ENCODE data around the gene SORCS1. TPM values are rescaled to one million over a fixed set of nuclear protein-coding genes. Genes with fewer than 3 reads are reported as not detected.

The SORCS1 gene
- total RNA-seq, 2 donors from 2014 or later, result not detected

- H3K36me3 Mint-ChIP-seq (ENCODE audit: low read depth), result no peaks in the 10 kb centered on the region
- no peak overlapping the region for H3K27ac Mint-ChIP-seq
- peaks cover 7% of the 10 kb centered on the region for H3K9me3 Mint-ChIP-seq
- H3K4me3 Mint-ChIP-seq, result no peak overlapping the region
- ATAC-seq (replicated peaks), result no peak
- H3K27me3 Mint-ChIP-seq, result no peaks in the 10 kb centered on the region
- no peaks in the 10 kb centered on the region for H3K4me1 Mint-ChIP-seq
Measured at GRCh38 chr10:106713846-106714245, 450.7 kb downstream of the SORCS1 start.

- Mint-ChIP-seq H3K27ac (no peak overlapping the region), H3K4me1 (no peaks in the 10 kb centered on the region), H3K36me3 (ENCODE audit: low read depth) (no peaks in the 10 kb centered on the region), H3K4me3 (no peak overlapping the region), H3K9me3 (peaks cover 6% of the 10 kb centered on the region), H3K27me3 (no peaks in the 10 kb centered on the region)
- no peak for ATAC-seq (replicated peaks)
Measured at GRCh38 chr10:106712988-106713387, 451.5 kb downstream of the SORCS1 start.

GRCh38 chr10:106711313-106711906, 453.1 kb downstream of the SORCS1 start:
- H3K27ac Mint-ChIP-seq, result no peak overlapping the region
- H3K4me3 Mint-ChIP-seq, result no peak overlapping the region
- H3K27me3 Mint-ChIP-seq, result no peaks in the 10 kb centered on the region
- no peaks in the 10 kb centered on the region for H3K36me3 Mint-ChIP-seq (ENCODE audit: low read depth)
- no peak for ATAC-seq (replicated peaks)
- peaks cover 3% of the 10 kb centered on the region for H3K9me3 Mint-ChIP-seq
- H3K4me1 Mint-ChIP-seq, result no peaks in the 10 kb centered on the region

GRCh38 chr10:106708506-106708905, 456.0 kb downstream of the SORCS1 start:
- Mint-ChIP-seq H3K36me3 (ENCODE audit: low read depth) (no peaks in the 10 kb centered on the region), H3K4me3 (no peak overlapping the region), H3K27ac (no peak overlapping the region), H3K9me3 (peaks cover 3% of the 10 kb centered on the region), H3K27me3 (no peaks in the 10 kb centered on the region), H3K4me1 (no peaks in the 10 kb centered on the region)
- ATAC-seq (replicated peaks), result no peak

DNA sequence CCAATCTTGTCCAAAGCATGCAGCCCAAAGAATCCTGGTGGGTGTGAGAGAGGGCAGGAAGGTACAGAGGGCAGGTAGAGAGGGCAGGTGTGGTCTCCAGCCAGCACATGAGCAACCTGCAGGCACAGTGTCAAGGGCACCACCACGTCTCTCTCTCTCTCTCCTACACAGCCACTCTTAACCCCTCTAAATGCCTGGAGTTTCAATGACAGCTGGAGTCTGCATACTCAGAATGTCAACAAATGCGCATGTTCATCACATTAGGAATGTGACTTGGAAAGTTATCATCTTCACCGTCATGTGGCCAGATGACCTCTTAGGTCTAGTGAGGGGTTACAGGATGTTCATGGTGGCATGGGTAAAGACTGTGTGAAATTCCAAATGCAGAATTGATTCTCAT, 456.8 kb downstream of the SORCS1 start:
- Mint-ChIP-seq H3K9me3 (peaks cover 3% of the 10 kb centered on the region), H3K27ac (no peak overlapping the region), H3K36me3 (ENCODE audit: low read depth) (no peaks in the 10 kb centered on the region), H3K4me3 (no peak overlapping the region), H3K27me3 (no peaks in the 10 kb centered on the region), H3K4me1 (no peaks in the 10 kb centered on the region)
- no peak for ATAC-seq (replicated peaks)

- no peak overlapping the region for H3K4me3 Mint-ChIP-seq
- no peaks in the 10 kb centered on the region for H3K36me3 Mint-ChIP-seq (ENCODE audit: low read depth)
- no peaks in the 10 kb centered on the region for H3K9me3 Mint-ChIP-seq
- H3K27ac Mint-ChIP-seq, result no peak overlapping the region
- H3K4me1 Mint-ChIP-seq, result no peaks in the 10 kb centered on the region
- ATAC-seq (replicated peaks), result no peak
- no peaks in the 10 kb centered on the region for H3K27me3 Mint-ChIP-seq
Measured at GRCh38 chr10:106706127-106706526, 458.4 kb downstream of the SORCS1 start.

GRCh38 chr10:106705681-106706100, 458.8 kb downstream of the SORCS1 start:
- Mint-ChIP-seq H3K4me1 (no peaks in the 10 kb centered on the region), H3K9me3 (no peaks in the 10 kb centered on the region), H3K4me3 (no peak overlapping the region), H3K27ac (no peak overlapping the region), H3K36me3 (ENCODE audit: low read depth) (no peaks in the 10 kb centered on the region), H3K27me3 (no peaks in the 10 kb centered on the region)
- no peak for ATAC-seq (replicated peaks)

DNA sequence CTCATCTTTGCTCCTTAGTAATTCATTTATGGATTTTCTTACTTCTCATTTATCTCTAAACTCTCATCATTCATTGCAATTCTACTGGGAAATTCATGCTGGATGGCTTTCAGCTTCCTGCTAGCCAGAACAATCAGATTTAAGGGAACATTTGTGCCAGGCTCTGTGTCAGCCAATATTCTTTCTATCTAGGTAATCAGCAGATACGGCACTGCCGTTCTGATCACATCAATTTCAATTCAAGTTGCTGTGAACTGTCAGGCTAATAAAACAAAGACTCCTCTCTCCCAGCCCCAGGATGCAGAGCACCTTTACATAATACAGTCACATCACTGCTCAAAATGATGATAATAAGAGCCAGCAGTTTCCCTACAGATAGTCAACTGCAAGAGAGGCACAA, 468.3 kb downstream of the SORCS1 start:
- no peak for ATAC-seq (replicated peaks)
- H3K27me3 Mint-ChIP-seq, result no peaks in the 10 kb centered on the region
- H3K9me3 Mint-ChIP-seq, result no peaks in the 10 kb centered on the region
- no peaks in the 10 kb centered on the region for H3K4me1 Mint-ChIP-seq
- no peak overlapping the region for H3K4me3 Mint-ChIP-seq
- H3K36me3 Mint-ChIP-seq (ENCODE audit: low read depth), result no peaks in the 10 kb centered on the region
- no peak overlapping the region for H3K27ac Mint-ChIP-seq

DNA sequence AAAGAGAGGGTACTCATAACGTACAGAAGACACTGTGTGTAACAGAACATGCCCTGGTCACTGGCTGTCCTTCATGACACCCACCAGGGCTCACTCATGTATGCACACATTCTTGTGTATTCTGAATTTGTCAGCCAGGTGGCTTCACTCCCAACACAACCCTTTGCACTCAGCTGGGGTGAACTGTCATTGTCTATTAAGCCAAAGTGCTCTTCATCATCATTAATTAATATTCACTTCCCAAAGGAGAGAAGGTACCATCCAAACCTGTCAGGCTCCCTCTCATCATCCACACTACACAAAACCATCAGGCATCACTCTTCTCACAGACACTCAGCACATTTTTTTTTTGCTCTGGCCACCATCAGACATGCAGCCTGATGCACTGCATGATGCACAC, 469.8 kb downstream of the SORCS1 start:
- no peak for ATAC-seq (replicated peaks)
- Mint-ChIP-seq H3K4me1 (no peaks in the 10 kb centered on the region), H3K27me3 (no peaks in the 10 kb centered on the region), H3K27ac (no peak overlapping the region), H3K36me3 (ENCODE audit: low read depth) (no peaks in the 10 kb centered on the region), H3K9me3 (no peaks in the 10 kb centered on the region), H3K4me3 (no peak overlapping the region)

DNA sequence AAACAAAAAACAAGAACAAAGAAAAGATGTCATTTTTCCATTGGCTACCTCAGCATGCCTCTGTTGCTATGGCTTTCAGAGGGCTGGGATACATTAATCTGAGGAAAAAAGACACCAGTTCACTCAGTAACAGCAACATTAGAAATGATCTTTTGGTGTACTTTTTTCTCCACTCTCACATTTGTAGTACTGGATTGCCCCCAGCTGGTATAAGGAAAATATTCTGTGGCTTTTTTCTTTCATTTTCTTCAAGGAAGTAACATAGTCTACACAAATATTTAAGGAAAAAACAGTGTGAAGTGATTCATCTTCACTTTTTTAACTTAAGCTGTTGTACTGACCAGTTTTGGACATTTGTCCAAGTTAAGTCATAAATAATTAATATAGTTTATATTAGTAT, 482.3 kb downstream of the SORCS1 start:
- Mint-ChIP-seq H3K27ac (no peak overlapping the region), H3K27me3 (no peaks in the 10 kb centered on the region), H3K36me3 (ENCODE audit: low read depth) (no peaks in the 10 kb centered on the region), H3K4me1 (no peaks in the 10 kb centered on the region), H3K4me3 (no peak overlapping the region), H3K9me3 (no peaks in the 10 kb centered on the region)
- ATAC-seq (replicated peaks), result no peak

- ATAC-seq (replicated peaks), result no peak
- Mint-ChIP-seq H3K36me3 (ENCODE audit: low read depth) (no peaks in the 10 kb centered on the region), H3K27ac (no peak overlapping the region), H3K27me3 (no peaks in the 10 kb centered on the region), H3K4me3 (no peak overlapping the region), H3K4me1 (no peaks in the 10 kb centered on the region), H3K9me3 (peaks cover 6% of the 10 kb centered on the region)
Measured at GRCh38 chr10:106680061-106680460, 484.4 kb downstream of the SORCS1 start.

DNA sequence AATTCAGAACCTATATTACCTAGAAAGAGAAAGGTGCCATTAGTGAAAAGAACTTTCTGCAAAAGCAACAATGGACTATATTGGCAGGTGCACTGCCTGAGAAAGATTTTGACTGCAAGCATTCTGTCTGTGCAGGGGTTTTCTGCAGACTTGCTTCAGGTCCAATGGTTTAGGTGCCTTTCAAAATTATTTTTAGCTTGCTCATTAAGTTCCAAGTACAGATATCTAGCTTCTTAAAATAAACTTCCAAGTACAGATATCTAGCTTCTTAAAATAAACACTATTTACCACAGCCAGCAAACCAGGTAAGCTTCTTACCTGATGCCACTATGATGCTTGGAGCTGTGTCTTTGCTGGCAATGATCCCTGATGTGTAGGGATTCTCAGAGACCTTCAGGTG, 485.2 kb downstream of the SORCS1 start:
- Mint-ChIP-seq H3K27me3 (no peaks in the 10 kb centered on the region), H3K36me3 (ENCODE audit: low read depth) (no peaks in the 10 kb centered on the region), H3K4me3 (no peak overlapping the region), H3K4me1 (no peaks in the 10 kb centered on the region), H3K27ac (no peak overlapping the region), H3K9me3 (peaks cover 6% of the 10 kb centered on the region)
- no peak for ATAC-seq (replicated peaks)

GRCh38 chr10:106672517-106673175, 491.9 kb downstream of the SORCS1 start:
- Mint-ChIP-seq H3K36me3 (ENCODE audit: low read depth) (no peaks in the 10 kb centered on the region), H3K27me3 (no peaks in the 10 kb centered on the region), H3K4me1 (no peaks in the 10 kb centered on the region), H3K27ac (no peak overlapping the region), H3K9me3 (peaks cover 12% of the 10 kb centered on the region), H3K4me3 (no peak overlapping the region)
- ATAC-seq (replicated peaks), result no peak

GRCh38 chr10:106661767-106662140, 502.8 kb downstream of the SORCS1 start:
- Mint-ChIP-seq H3K9me3 (no peaks in the 10 kb centered on the region), H3K27ac (no peak overlapping the region), H3K4me3 (no peak overlapping the region), H3K36me3 (ENCODE audit: low read depth) (no peaks in the 10 kb centered on the region), H3K4me1 (no peaks in the 10 kb centered on the region), H3K27me3 (no peaks in the 10 kb centered on the region)
- ATAC-seq (replicated peaks), result no peak

DNA sequence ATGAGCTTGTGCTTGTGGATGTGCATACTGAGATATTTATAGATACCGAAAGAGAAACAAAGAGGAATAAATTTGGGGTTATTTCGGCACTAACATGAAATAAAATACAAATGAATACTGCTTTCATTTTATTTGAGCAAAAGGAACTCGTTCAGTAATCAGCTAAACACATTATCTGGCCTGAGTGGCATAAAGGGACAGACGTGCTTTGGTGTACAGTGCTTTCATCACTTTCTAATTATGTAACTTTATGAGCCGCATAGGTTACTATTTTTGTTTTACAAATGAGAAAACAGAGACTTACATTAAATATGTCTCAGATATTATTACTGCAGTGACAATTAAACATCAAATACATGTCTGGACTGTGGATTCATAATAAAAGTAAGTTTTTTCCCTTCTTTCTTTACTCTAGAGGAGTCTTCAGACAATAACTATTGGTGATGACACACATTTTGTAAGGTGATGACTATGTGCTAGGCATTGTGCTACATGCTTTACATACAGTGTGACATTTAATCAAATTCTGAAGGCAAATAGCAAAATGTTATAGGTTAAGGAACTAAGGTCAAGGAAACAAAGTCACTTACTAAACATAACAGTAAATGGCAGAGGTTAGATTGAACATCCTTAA, 503.3 kb downstream of the SORCS1 start:
- no peaks in the 10 kb centered on the region for H3K27me3 Mint-ChIP-seq
- no peaks in the 10 kb centered on the region for H3K9me3 Mint-ChIP-seq
- no peaks in the 10 kb centered on the region for H3K4me1 Mint-ChIP-seq
- H3K27ac Mint-ChIP-seq, result no peak overlapping the region
- no peak overlapping the region for H3K4me3 Mint-ChIP-seq
- no peaks in the 10 kb centered on the region for H3K36me3 Mint-ChIP-seq (ENCODE audit: low read depth)
- no peak for ATAC-seq (replicated peaks)
